ENCODE results near the gene KIF26B. TPM values are rescaled to one million over a fixed set of nuclear protein-coding genes. Genes with fewer than 3 reads are reported as not detected.

The KIF26B gene
- polyA plus RNA-seq, 1 donor (not counting 4 experiments of a cell fraction or from before 2014, with no cell fraction given) = 0.58 TPM

DNA sequence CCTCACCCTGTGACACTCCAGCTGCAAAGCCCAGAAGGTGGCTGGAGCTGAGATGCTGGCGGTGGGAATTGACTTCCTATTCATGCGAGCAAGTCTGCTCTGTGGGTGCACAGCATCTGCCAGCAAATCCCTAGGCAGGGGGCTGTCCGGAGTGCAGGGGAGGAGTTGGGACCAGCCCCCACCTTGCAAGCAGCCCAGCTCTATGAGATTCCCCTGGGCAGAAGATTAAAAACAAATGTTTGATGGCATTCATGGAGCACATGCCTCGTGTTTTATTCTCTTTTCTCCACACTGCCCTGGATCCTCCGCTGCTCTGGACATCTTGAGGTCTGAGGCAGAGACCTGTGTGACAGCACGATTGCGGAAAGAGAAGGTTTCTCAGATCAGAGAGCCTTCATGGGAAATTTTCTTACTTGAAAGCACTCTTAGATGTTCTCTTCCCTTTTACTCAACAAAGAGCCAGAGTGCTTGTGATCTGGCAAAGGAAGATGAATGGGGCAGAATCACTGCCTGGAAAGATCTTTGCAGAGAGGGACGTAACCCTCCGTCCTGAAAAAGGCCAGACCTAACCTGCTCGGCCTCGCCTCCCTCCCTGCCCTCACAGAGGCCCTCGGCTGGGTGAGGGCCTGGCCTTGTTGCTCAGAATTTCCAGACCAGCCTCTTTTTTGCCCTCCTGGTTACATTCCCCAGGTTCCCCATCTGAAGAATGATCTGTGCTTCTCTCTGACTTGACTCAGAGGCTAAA is 597.1 kb downstream of the KIF26B start:
- no peaks in the 10 kb centered on the region for H3K36me3 ChIP-seq (ENCODE audit: control insufficient read depth in 2 of 2, extremely low read depth in 1 of 2, insufficient read depth in 2 of 2, low read length in 2 of 2)
- FAIRE-seq (no peak), DNase-seq (ENCODE audit: low read depth, low spot score) (no peak)
- no peak overlapping the region for H3K27ac ChIP-seq (ENCODE audit: control insufficient read depth, insufficient read depth, low read length)
- H2AFZ ChIP-seq (ENCODE audit: control insufficient read depth, low read length) = no peak overlapping the region
- H4K20me1 ChIP-seq (ENCODE audit: control insufficient read depth, extremely low read depth, insufficient read depth, low read length) = no peaks in the 10 kb centered on the region
- no peak overlapping the region for H3K4me3 ChIP-seq (ENCODE audit: control insufficient read depth in 2 of 3, extremely low read depth in 1 of 3, insufficient read depth in 2 of 3, low read depth in 1 of 3, low read length in 3 of 3)
- dilution Hi-C loops (cut with MboI; ENCODE audit: extremely low pct_ligation_motif_present, low sequenced_read_pairs) = no loop called here
- H3K4me2 ChIP-seq (ENCODE audit: control insufficient read depth, extremely low read depth, insufficient read depth, low read depth, low read length) = no peak overlapping the region
- H3K27me3 ChIP-seq (ENCODE audit: control insufficient read depth, extremely low read depth, insufficient read depth, low read length) = no peaks in the 10 kb centered on the region
- TF ChIP-seq, protein P1, sequence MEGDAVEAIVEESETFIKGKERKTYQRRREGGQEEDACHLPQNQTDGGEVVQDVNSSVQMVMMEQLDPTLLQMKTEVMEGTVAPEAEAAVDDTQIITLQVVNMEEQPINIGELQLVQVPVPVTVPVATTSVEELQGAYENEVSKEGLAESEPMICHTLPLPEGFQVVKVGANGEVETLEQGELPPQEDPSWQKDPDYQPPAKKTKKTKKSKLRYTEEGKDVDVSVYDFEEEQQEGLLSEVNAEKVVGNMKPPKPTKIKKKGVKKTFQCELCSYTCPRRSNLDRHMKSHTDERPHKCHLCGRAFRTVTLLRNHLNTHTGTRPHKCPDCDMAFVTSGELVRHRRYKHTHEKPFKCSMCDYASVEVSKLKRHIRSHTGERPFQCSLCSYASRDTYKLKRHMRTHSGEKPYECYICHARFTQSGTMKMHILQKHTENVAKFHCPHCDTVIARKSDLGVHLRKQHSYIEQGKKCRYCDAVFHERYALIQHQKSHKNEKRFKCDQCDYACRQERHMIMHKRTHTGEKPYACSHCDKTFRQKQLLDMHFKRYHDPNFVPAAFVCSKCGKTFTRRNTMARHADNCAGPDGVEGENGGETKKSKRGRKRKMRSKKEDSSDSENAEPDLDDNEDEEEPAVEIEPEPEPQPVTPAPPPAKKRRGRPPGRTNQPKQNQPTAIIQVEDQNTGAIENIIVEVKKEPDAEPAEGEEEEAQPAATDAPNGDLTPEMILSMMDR (optimal IDR thresholded peaks at IDR 0.05 in 1 of 3, IDR thresholded peaks at IDR 0.05 in 1 of 3, conservative IDR thresholded peaks at IDR 0.05 in 1 of 3; ENCODE audit: extremely low read depth in 1 of 3, insufficient read depth in 2 of 3, low read length in 3 of 3) = no peak
- TF ChIP-seq EZH2 (IDR thresholded peaks at IDR 0.05; ENCODE audit: low read length) = no peak
- H3K9me3 ChIP-seq (ENCODE audit: control insufficient read depth, low read depth, low read length) = no peaks in the 10 kb centered on the region
- no peaks in the 10 kb centered on the region for H3K4me1 ChIP-seq (ENCODE audit: control insufficient read depth, extremely low read depth, insufficient read depth, low read length)
- H3K9ac ChIP-seq (ENCODE audit: control insufficient read depth, extremely low read depth, insufficient read depth, low read length) = no peak overlapping the region
- H3K9me1 ChIP-seq (ENCODE audit: control insufficient read depth, extremely low read depth, insufficient read depth, low read length) = no peaks in the 10 kb centered on the region
- H3K79me2 ChIP-seq (ENCODE audit: control insufficient read depth, insufficient read depth, low read length) = no peaks in the 10 kb centered on the region

DNA sequence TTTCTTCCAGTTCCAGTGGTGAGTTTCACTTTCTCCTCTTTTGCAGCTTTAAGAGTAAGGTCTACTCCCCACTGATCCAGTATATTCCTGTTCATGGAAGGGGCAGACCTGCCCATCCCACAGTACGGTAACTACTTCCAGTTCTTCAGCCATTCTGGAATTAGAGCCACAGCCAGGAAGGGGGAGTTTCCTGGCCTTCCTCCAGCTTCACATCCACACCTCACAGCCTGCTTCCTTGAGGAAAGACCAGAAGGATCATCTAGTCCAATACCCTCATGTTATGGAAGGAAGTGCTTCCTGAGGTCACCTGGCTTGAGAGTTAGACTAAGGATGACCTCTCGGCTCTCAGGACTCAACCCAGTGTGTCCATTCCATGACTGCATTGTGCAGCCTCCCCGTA is 597.8 kb downstream of the KIF26B start:
- DNase-seq (ENCODE audit: low read depth, low spot score) = no peak
- no peak overlapping the region for H3K4me2 ChIP-seq (ENCODE audit: control insufficient read depth, extremely low read depth, insufficient read depth, low read depth, low read length)

More for the DNA sequence above, 597.8 kb downstream of the KIF26B start:
- no peaks in the 10 kb centered on the region for H3K9me1 ChIP-seq (ENCODE audit: control insufficient read depth, extremely low read depth, insufficient read depth, low read length)
- H4K20me1 ChIP-seq (ENCODE audit: control insufficient read depth, extremely low read depth, insufficient read depth, low read length) = no peaks in the 10 kb centered on the region
- no peak overlapping the region for H2AFZ ChIP-seq (ENCODE audit: control insufficient read depth, low read length)
- no peaks in the 10 kb centered on the region for H3K4me1 ChIP-seq (ENCODE audit: control insufficient read depth, extremely low read depth, insufficient read depth, low read length)
- no peak overlapping the region for H3K9ac ChIP-seq (ENCODE audit: control insufficient read depth, extremely low read depth, insufficient read depth, low read length)
- H3K79me2 ChIP-seq (ENCODE audit: control insufficient read depth, insufficient read depth, low read length) = no peaks in the 10 kb centered on the region
- dilution Hi-C loops (cut with MboI; ENCODE audit: extremely low pct_ligation_motif_present, low sequenced_read_pairs) = no loop called here
- H3K27ac ChIP-seq (ENCODE audit: control insufficient read depth, insufficient read depth, low read length) = no peak overlapping the region
- H3K9me3 ChIP-seq (ENCODE audit: control insufficient read depth, low read depth, low read length) = no peaks in the 10 kb centered on the region
- no peaks in the 10 kb centered on the region for H3K36me3 ChIP-seq (ENCODE audit: control insufficient read depth in 2 of 2, extremely low read depth in 1 of 2, insufficient read depth in 2 of 2, low read length in 2 of 2)
- H3K4me3 ChIP-seq (ENCODE audit: control insufficient read depth in 2 of 3, extremely low read depth in 1 of 3, insufficient read depth in 2 of 3, low read depth in 1 of 3, low read length in 3 of 3) = no peak overlapping the region
- no peak for FAIRE-seq
- no peak for TF ChIP-seq EZH2 (IDR thresholded peaks at IDR 0.05; ENCODE audit: low read length)
- TF ChIP-seq, protein P1 (optimal IDR thresholded peaks at IDR 0.05 in 1 of 3, IDR thresholded peaks at IDR 0.05 in 1 of 3, conservative IDR thresholded peaks at IDR 0.05 in 1 of 3; ENCODE audit: extremely low read depth in 1 of 3, insufficient read depth in 2 of 3, low read length in 3 of 3) = no peak
- H3K27me3 ChIP-seq (ENCODE audit: control insufficient read depth, extremely low read depth, insufficient read depth, low read length) = no peaks in the 10 kb centered on the region
